CD4-positive, alpha-beta T cell treated with Interleukin-1 beta for 1 hour (primary cell): ENCODE measurements around the gene SWSAP1.
A peak's percentile ranks its signal among the peaks of the same experiment; 100 is the strongest.

ENCODE experiments used
- DNase-seq, 2 donors: peaks; one replicate each; pipeline ENCODE4 v3.0.0-alpha.2; 2020 to 2022

The SWSAP1 gene

DNA sequence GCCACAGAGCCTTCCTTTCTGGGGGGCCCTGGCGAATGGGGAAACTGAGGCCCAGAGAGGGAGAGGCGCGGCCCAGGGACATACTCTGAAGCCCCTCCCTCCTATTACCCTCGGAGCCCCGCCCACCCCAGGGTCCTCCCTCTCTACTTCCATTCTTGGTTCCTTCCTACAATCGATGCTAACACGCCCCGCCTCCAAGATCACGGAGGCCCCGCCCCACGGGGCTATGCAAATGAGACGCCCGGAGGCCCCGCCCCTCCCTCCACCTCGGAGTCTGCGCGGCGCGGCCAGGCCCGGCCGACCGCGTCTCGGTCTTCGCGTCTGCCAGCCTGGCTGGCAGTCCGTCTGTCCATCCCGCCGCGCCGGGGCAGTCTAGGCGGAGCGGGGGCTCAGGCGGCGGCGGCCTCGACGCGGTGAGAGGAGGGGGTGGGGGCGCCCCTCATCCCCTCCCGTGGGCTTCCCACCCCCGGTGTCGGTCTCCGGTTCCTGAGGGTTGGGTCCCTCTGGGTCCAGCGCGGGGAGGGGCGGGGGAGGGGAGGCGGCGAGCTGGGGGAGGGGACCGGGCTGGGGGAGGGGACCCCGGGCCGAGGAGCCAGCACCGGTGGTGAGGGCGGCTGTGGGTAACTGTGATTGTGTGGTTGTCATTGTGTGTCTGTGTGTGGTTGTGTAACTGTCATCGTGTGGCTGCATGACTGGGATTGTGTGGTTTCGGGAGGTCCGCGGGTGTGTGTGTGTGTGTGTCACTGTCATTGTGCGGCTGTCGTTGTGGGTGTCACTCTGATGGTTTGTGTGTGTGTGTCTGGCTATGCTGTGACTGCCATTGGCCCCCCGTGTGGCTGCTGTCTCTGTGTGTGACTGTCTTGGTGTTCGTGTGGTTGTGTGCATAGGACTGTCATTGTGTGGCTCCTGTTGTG lies 19.0 kb upstream of the SWSAP1 start, which contains the start of gene PLPPR2:
TSS of gene PLPPR2 (plus strand) at position 273 of the 914 bp plus-strand sequence. CDS start 2,242 bp downstream, outside the sequence.
- DNase-seq: peak; percentile 89 to 90

GRCh38 chr19:11356074-11356397 lies 18.4 kb upstream of the SWSAP1 start:
- DNase-seq: no peak

DNA sequence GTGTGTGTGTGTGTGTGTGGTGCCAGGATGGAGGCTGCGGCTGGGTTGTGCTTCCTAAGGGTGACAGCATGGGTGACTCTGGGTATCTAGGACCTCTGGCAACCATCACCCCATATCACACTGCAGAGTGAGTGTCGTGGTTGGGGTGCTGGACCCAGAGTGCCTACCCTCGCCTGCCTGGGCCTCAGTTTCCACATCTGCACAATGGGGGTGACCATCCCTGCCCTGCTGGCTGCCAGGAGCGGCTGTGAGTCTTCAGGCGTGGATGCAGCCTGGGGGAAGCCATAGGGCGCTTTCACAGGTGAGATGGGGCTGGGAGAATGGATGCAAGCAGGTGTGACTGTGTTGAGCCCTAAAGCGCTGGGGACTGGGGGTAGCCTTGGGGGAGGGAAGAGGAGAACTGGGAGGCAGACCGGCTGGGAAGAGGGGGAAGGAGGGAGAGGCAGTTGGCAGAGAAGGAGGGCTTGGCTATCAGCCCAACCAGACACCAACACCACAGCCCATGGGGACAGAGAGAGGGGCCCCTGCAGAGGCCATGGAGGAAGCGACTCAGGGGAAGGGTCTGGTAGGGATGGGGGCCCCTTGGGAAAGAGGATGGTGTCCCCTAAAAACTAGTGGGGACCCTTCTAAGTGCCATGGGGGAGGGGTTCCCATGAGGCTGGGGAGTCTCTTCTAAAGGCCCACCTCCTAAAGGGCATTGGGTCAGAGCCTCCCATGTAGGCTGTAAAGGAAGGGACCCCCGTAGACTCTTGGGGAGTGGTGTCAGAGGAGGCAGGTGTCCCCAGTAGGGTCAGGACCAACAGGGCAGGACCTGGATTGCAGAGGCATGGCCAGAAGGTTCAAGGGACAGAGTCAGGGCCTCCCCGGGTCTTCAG lies 17.6 kb upstream of the SWSAP1 start:
- no peak for DNase-seq

- no peak for DNase-seq
Observed at GRCh38 chr19:11359421-11359820, 15.0 kb upstream of the SWSAP1 start.

DNA sequence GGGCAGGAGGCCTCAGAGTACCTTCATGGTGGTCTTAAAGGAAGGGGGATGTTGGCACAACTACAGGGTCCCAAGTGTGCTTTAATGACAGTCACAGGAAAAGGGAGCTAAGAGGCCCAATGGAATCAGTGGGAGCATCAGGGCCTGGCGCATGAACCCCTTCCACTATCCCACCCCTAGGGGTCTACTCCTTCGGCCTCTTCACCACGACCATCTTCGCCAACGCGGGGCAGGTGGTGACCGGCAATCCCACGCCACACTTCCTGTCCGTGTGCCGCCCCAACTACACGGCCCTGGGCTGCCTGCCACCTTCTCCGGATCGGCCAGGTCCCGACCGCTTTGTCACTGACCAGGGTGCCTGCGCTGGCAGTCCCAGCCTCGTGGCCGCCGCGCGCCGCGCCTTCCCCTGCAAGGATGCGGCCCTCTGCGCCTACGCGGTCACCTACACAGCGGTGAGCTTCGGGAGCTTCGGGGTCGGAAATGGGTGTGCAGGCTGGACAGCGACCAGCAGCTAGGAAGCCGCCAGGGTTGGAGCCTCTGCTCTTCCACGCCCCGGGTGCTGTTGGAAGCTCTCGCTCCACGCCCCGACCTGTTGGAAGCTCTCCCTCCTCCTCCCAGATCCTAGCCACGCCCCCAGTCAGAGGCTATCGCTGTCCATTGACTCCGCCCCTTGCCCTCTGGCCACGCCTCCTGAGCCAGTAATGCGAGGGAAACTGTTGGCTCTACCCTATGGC lies 13.3 kb upstream of the SWSAP1 start:
- no peak for DNase-seq

DNA sequence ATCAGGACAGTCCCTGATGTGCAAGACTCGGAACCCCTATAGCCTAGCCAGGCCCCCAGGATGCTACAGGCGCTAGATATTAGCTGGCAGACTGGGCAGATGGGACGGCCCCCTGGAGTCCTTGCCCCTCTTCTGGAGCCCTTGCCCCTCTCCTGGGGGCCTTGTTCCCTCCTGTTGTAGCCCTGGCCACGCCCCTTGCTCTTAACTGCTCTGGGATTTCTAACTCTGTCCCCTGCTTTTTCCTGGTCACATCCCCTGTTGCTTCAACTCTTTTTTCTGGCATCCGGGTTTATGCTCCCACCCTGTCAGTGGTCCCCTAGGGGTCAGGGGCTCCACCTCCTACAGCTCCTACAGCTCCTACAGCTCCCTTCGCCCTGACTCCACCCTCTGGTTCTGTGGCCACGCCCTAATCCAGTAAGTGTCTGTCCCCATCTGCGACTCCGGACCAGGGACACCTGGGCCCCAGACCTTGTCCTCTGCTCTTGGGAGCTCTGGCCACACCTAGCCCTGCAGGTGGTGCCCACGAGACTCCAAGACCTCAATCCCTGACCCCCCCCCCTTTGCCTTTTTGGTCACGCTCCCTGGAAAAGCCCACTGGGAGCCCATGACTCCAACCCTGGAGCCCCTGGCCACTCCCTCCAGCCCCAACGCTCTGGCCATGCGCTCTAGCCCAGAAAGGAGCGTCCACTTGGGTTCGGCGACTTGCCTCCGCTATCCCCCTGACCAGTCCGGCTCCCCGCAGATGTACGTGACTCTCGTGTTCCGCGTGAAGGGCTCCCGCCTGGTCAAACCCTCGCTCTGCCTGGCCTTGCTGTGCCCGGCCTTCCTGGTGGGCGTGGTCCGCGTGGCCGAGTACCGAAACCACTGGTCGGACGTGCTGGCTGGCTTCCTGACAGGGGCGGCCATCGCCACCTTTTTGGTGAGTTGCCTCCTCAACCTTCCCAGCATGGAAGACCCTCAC lies 12.4 kb upstream of the SWSAP1 start:
- DNase-seq: no peak

DNA sequence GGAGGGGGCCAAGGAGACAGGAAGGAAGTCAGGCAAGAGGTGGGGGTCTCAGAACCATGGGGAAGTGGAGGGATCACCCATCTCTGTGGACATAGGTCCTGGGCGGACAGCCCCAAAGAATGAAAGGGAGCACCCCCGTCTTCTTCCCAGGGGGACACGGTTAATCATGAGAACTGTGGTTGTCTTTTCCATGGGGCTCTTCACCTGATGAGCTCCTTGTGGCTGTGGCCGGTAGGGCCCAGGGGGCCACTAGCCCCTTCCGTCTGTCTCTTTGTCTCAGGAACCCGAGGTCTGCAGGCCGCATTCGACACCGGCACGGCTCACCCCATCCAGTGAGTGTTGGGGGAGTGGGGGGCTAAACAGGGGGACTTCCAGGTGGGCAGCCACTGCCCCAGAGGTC lies 10.6 kb upstream of the SWSAP1 start:
- DNase-seq: no peak

DNA sequence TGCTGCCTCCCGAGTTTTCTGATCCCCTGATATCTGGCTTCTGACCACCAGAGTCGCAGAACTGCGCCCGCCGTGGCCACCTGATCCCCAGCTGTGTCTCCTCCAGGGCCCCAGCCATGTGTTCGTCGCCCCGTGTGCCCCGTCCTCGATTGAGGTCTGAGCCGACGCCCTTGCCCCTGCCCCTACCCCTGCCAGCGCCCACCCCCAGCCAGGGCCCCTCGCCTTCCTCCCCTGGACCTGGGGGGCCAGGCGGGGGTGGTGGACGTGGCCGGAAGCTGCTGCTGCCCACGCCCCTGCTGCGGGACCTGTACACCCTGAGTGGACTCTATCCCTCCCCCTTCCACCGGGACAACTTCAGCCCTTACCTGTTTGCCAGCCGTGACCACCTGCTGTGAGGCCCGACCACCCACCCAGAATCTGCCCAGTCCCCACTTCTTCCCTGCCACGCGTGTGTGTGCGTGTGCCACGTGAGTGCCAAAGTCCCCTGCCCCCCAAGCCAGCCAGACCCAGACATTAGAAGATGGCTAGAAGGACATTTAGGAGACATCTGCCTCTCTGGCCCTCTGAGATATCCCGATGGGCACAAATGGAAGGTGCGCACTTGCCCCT lies 10.1 kb upstream of the SWSAP1 start:
- DNase-seq: no peak

DNA sequence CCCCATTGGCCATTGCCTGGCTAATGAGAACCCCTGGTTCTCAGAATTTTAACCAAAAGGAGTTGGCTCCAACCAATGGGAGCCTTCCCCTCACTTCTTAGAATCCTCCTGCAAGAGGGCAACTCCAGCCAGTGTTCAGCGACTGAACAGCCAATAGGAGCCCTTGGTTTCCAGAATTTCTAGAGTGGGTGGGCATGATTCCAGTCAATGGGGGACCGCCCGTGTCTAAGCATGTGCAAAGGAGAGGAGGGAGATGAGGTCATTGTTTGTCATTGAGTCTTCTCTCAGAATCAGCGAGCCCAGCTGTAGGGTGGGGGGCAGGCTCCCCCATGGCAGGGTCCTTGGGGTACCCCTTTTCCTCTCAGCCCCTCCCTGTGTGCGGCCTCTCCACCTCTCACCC lies 9.5 kb upstream of the SWSAP1 start:
- no peak for DNase-seq

DNA sequence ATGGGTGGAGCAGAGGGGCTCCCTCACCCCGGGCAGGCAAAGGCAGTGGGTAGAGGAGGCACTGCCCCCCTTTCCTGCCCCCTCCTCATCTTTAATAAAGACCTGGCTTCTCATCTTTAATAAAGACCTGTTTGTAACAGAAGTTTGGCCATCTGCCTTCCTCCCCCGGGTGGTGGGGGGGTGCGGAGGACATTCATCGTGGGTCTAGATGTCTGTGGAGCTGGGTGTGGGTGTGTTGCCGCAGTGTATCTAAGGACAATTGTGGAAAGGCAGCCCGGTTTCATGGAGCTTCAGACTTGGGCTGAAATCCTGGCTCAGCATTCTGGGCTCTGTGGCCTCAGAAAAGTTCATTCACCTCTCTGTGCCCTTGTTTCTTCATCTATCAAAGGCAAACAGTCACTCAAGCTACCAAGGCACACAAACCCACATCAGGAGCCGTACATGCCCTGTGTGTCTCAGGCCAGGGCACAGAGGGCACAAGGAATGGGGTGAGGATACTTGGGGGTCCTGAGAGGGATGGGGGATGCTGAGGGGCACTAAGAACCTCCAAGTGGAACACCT lies 8.8 kb upstream of the SWSAP1 start:
- no peak for DNase-seq

GRCh38 chr19:11367528-11367927 lies 6.9 kb upstream of the SWSAP1 start:
- DNase-seq: no peak

GRCh38 chr19:11370744-11371143 lies 3.7 kb upstream of the SWSAP1 start:
- DNase-seq: no peak

DNA sequence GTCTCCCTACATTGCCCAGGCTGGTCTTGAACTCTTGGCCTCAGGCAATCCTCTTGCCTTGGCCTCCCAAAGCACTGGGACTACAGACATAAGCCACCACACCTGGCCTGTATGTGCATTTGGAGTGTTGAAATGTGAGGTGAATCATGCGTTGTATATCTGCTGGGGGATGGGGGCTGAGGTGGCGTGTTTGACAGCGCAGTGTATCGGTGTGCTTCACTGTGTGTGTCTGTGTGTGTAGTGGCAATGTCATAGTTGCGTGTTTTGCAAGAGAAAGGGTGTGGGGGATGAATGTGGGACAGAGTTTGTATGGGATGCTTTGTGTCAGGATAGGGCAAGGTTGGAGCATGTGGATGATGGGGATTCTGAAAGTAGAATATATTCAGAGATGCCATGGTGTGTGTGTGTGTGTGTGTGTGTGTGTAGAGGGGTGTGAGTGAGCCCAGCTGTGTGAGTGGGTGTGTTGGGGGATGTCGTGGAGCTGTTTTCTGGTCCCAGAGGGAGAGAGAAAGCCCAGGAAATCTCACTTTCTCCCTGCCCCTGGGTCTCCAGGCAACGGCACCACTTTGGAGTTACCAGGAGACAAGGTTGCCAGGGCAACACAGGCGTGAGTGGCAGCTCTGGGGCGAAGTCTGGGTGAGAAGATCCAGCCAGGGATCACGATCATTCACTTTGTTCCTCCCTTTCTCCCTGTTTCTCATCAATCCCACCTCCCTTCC lies 1.1 kb upstream of the SWSAP1 start:
- no peak for DNase-seq

GRCh38 chr19:11373885-11374432 lies 507 bp upstream of the SWSAP1 start:
- DNase-seq: no peak

DNA sequence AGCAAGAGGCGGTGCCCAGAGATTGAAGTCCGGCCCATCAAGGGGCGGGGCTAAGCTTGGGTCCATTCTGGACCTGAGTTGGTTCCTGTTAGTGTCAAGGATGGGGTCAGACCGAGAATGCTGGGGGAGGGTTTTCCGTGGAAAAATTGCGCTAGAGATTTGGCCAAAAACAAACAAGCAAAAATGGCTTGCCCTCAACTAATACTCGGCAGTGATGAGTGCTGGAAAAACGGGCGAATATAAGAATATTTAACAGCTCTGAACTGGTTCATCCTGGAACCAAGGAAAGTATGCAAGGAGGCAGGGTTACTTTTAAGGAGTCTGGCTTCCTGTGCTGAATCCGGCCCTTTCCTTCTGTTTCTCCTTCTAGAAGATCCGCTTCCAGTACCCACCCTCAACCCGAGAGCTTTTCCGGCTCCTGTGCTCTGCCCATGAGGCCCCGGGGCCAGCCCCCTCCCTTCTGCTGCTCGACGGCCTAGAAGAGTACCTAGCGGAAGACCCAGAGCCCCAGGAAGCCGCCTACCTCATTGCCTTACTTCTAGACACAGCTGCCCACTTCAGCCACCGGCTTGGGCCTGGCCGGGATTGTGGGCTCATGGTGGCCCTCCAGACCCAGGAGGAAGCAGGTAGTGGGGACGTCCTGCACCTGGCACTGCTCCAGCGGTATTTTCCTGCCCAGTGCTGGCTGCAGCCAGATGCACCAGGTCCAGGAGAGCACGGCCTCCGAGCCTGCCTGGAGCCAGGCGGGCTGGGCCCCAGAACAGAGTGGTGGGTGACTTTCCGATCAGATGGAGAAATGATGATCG lies 880 bp downstream of the SWSAP1 start:
- DNase-seq: peak; percentile 77 to 79

DNA sequence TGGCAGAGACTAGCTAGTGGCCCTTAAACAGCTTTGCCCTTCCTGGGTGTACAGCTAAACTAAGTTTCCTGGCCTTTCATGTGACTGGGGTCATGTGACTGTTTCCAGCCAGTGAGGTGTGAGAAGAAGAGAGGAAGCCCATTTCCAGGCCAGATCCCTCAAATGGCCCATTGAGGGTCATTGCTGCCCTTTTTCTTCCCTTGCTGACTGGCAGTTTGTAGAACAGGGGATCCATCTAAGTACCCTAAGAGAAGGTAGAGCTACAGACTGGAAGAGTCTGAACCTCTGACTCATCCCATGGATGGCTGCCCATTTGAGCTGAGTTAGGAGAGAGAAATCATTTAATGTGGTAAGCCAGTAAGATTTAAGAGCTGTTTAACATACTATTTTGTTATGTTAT lies 2.8 kb downstream of the SWSAP1 start:
- no peak for DNase-seq

DNA sequence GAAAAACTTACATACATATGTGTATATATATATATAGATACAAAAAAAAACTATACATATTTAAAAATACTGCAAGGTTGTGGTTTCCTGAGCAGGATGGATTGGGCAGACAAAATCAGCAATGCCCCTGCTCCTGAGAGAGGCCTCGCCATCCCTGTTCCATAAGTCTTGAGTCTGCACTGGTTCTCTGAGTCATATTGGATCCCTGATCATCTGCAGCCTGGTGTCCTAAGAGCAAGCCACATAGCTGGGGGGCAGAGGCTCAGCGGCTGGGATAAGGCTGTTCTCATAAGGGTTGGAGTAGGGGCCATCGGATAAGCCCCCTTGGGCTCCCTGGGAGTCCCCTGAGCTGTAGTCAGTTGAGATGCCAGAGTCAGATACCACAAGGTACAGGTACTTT lies 3.3 kb downstream of the SWSAP1 start:
- DNase-seq: no peak

GRCh38 chr19:11378319-11379189 lies 4.1 kb downstream of the SWSAP1 start:
- DNase-seq: peak in 1 of 2 donors; percentile 29
